Effector CD8-positive, alpha-beta T cell (primary cell): ENCODE data around the gene ETHE1.

Experiments used
- DNase-seq: peaks from one replicate; lab custom pipeline; 2025; lab: John Stamatoyannopoulos, UW

Gene ETHE1

DNA sequence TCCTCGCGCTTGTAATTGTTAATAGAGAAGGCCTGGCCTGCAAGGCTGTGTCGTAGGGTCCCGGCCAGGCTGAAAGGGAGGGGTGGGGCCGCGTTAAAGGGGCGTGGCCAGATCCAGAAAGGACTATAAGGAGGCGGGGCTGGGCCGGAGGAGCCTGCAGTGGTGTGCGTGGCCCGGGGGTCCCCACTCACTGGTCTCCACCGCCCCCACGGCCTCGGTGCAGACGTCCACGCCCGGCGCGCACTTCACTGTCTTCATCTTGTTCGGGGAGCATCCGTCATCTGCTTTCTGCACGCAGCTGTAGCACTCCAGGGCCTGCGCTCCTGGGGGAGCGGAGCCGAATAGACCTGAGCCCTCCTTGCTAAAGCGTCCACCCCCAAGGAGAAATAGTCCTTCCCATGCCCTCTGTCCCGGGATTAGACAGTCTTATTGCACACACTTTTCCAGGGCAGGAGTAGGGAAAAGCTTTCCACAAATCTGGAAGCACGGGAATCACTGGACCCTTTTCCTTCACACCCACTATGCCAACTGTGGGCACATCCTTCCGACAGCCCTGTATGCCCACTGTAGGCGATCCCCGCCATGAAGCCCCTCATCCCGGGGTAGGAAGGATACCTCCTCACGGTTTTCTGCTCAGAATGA lies 62.7 kb downstream of the ETHE1 start:
- peak; percentile 85 for DNase-seq

DNA sequence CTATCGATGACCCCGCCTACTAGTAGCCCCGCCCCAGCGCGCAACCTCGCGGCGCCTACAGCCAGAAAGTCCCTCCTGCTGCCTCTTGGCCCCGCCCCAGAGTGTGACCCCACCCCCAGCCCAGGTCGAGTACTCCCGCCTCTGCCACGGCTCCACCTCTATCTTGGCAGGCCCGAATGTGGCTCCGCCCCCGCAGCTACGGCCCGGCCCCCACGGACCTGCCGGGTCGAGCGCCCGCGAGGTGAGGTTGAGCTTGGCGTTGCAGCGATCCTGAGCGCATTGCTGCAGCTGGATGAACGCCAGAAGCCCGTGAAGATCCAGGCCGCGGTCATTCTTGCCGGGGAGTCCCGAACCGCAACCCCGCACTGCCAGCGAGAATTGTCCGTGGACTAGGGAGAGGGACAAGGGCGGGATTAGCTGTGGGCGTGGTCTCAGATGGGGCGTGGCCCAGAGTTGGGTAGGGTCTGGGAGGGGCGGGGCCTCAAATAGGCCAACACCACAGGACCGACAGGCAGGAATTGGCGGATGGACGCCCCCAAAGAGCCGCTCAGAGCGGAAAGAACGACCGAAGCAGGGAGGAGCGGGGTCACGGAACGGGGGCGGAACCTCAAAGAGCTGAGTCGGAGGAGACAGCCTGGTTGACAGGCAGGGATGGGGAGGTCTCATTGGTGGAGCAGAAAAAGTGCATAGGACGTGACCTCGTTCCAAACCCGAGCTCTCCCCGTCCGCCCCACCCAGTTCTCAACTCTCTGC lies 63.4 kb downstream of the ETHE1 start:
- peak; percentile 99 for DNase-seq

DNA sequence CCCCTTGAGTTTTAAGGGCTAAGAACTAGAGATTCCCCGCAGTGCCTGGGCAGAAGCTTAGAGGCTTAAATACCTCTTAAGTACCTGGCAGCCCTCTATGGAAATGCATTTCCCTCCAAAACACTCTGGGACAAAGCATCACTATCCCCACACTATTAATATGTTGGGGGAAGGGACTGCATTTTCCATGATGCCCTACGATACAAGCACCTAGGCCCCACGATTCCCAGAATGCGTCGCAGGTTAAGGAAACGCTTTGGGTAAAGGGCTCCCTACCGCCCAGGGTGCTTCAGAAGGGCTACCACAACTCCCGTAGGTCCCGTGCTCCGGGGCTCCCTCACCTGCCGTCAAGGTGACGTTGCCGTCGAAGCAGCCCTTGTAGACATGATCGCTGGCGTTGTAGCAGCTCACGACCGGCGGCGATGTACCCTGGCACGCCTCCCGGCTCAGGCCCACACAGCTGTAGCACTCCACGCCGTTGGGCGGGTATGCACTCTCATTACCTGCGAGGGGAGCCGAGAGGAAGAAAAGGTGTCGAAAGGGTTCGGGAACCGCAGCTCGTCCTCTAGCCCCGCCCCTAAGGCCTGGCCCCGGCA lies 64.1 kb downstream of the ETHE1 start:
- no peak for DNase-seq

DNA sequence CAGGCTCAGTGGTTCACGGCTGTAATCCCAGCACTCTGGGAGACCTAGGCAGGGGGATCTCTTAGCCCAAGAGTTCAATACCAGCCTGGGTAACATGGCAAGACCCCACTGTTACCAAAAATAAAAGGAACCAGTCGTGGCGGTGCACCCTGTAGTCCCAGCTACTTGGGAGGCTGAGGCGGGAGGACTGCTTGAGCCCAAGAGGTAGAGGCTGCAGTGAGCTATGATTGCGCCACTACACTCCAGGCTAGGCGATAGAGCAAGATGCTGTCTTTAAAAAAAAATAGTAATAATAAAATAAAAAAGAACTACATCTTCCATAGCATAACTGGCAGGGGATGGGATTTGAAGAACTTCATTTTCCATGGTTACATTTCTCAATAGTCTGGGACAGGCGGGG lies 64.6 kb downstream of the ETHE1 start:
- no peak for DNase-seq

- no peak for DNase-seq
Observed at GRCh38 chr19:43461303-43461702, 65.7 kb downstream of the ETHE1 start.

DNA sequence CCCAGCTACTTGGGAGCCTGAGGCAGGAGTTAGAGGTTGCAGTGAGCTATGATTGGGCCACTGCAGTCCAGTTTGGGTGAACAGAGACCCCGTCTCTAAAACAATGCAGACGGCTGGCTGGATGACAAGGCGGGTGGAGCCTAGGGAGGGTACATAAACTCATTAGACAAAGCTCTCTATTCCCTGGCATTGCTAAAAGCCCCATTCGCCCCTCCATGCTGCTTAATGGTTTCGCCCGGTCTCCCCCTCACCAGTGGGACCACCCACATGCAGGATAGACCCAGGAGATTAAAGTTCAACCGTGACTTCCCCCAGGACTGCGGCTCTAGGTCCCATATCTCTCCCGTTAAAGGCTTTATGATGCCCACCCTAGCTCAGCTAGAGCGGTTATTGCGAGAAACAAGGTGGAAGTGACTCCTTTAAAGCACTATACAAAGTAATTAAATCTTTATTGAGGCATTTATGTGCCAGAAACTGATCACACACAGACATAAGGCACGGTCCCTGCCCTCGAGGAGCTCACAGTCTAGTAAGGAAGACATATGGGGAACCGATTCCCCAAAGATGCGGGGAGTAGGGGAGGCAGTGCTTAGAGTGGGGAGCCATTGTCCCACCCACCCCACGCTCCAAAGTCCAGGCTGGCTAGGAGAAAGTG lies 66.5 kb downstream of the ETHE1 start:
- no peak for DNase-seq

DNA sequence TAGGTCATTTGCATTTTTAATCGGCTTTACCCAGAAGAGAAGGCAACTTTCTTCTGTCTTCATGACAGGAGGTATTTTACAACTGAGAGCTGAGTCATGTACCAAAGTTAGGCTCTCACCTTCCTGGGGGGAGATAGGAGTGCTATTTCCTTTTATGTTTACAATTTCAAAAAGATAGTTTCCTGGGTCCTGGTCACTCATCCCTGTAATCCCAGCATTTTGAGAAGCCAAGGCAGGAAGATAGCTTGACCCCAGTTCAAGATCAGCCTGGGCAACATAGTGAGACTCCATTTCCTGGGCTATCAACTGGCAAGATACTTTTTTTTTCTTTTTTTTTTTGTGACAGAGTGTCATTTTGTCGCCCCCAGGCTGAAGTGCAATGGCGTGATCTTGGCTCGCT lies 69.2 kb downstream of the ETHE1 start:
- DNase-seq = no peak
